ENCODE data around the gene HDAC8.

GRCh38 chrX:72569786-72570185 is 2.9 kb downstream of the HDAC8 start:
- TF ChIP-seq CTCF (IDR thresholded peaks at IDR 0.05) (no peak), CHD2 (IDR thresholded peaks at IDR 0.05; ENCODE audit: low read length, partially characterized antibody) (no peak), CHD4 (IDR thresholded peaks at IDR 0.05; ENCODE audit: borderline replicate concordance) (no peak), USF2 (IDR thresholded peaks at IDR 0.05) (no peak), POLR2A (IDR thresholded peaks at IDR 0.05; ENCODE audit: low read length) (no peak), RFX5 (IDR thresholded peaks at IDR 0.05) (no peak), MAX (IDR thresholded peaks at IDR 0.05) (no peak), ELK1 (IDR thresholded peaks at IDR 0.05; ENCODE audit: low read depth, low read length) (no peak), HDAC2 (IDR thresholded peaks at IDR 0.05) (no peak), SREBF2 (IDR thresholded peaks at IDR 0.05) (no peak), EP300 (IDR thresholded peaks at IDR 0.05) (no peak), HOXA7 (CRISPR knock-in tag; IDR thresholded peaks at IDR 0.05) (no peak), REST (IDR thresholded peaks at IDR 0.05) (no peak), CEBPB (IDR thresholded peaks at IDR 0.05) (no peak)

Data from A549 (cell line).